Spleen (tissue), 7 donors: ENCODE results near the gene NFRKB.

Experiments used
- CTCF ChIP-seq, 11 experiments: fragments of 200-600 bp in 7 of 11; fragments of 450-650 bp in 4 of 11; sonication (generic) in 4 of 11; IDR thresholded peaks in 8 of 11; conservative IDR thresholded peaks in 3 of 11; 1 replicate in 7 of 11; 2 replicates in 4 of 11; pipeline versions ENCODE4 v1.4.0 to v1.8.0; 2016 to 2021; ENCODE audit warnings: antibody characterized with exemption in 11 of 11, inconsistent platforms in 4 of 11, mild to moderate bottlenecking in 1 of 11
- POLR2A ChIP-seq, 3 donors: fragments of 450-650 bp; IDR thresholded peaks; one replicate each; pipeline ENCODE4 v1.5.1; 2017; ENCODE audit warnings: antibody characterized with exemption in 3 of 3, mild to moderate bottlenecking in 1 of 3
- POLR2AphosphoS5 ChIP-seq, 3 donors: sonication (generic); formaldehyde crosslinking; IDR thresholded peaks; one replicate each; pipeline ENCODE4 v1.5.1; 2017; ENCODE audit warnings: antibody characterized with exemption in 3 of 3
- donor health status: DM: no; HTN: no; CAD: no; lungs with moderate emphysema.
- donor health status: DM: no; HTN: no; CAD: no.
- donor health status: DM: no; HTN: no; CAD: no.

- no peak for TF ChIP-seq CTCF (IDR thresholded peaks at IDR 0.05 in 8 of 11, conservative IDR thresholded peaks at IDR 0.05 in 3 of 11)
- TF ChIP-seq POLR2AphosphoS5 (IDR thresholded peaks at IDR 0.05), result no peak
- TF ChIP-seq POLR2A (IDR thresholded peaks at IDR 0.05), result no peak
Observed at GRCh38 chr11:129871914-129872313, 23.5 kb downstream of the NFRKB start.
